ENCODE measurements around the gene POLD1. TPM values are rescaled to one million over a fixed set of nuclear protein-coding genes. Genes with fewer than 3 reads are reported as not detected.

Gene POLD1
- total and polyA plus RNA-seq, 2 experiments from 2014 or later = 111 to 173 TPM

DNA sequence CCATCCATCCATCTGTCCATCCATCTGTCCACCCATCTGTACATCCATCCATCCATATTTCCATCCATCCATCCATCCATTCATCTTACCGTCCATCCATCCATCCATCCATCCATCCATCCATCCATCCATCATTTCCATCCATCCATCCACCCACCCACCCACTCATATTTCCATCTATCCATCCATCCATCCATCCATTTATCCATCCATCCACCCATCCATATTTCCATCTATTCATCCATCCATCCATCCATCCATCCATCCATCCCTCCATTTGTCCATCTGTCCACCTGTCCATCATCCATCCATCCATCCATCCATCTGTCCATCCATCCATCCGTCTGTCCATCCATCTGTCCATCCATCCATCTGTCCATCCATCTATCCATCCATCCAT is 71.8 kb downstream of the POLD1 start:
- Histone ChIP-seq H3K27me3 (ENCODE audit: insufficient read depth) (no peaks in the 10 kb centered on the region), H3K27ac (ENCODE audit: low read depth) (no peak overlapping the region), H3K36me3 (ENCODE audit: insufficient read depth) (no peaks in the 10 kb centered on the region), H4K20me1 (replicated peaks; ENCODE audit: insufficient read depth) (no peaks in the 10 kb centered on the region), H3K4me3 (no peak overlapping the region), H3K9me2 (ENCODE audit: insufficient read depth) (0 out of 2 replicates have a peak, but pooled peaks cover 3% of the 10 kb centered on the region), H3K4me2 (no peak overlapping the region), H3F3A (replicated peaks; ENCODE audit: low read depth) (no peaks in the 10 kb centered on the region), H3K4me1 (ENCODE audit: insufficient read depth) (no peaks in the 10 kb centered on the region), H2AFZ (no peak overlapping the region), H3K79me2 (replicated peaks; ENCODE audit: insufficient read depth) (no peaks in the 10 kb centered on the region)
- TF ChIP-seq, protein P1, sequence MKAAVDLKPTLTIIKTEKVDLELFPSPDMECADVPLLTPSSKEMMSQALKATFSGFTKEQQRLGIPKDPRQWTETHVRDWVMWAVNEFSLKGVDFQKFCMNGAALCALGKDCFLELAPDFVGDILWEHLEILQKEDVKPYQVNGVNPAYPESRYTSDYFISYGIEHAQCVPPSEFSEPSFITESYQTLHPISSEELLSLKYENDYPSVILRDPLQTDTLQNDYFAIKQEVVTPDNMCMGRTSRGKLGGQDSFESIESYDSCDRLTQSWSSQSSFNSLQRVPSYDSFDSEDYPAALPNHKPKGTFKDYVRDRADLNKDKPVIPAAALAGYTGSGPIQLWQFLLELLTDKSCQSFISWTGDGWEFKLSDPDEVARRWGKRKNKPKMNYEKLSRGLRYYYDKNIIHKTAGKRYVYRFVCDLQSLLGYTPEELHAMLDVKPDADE (IDR thresholded peaks at IDR 0.05) = no peak
- TF ChIP-seq STAT1 (IDR thresholded peaks at IDR 0.05; ENCODE audit: unreplicated experiment) (no peak), ZNF114 (CRISPR knock-in tag; IDR thresholded peaks at IDR 0.05) (no peak), POLR2AphosphoS5 (IDR thresholded peaks at IDR 0.05; ENCODE audit: low read depth) (no peak), ZNF462 (CRISPR knock-in tag; IDR thresholded peaks at IDR 0.05) (no peak), REST (IDR thresholded peaks at IDR 0.05; ENCODE audit: unreplicated experiment) (no peak)
- Mint-ChIP-seq H3K27me3 (ENCODE audit: insufficient read depth, low read depth, poor library complexity) (peaks cover 8% of the 10 kb centered on the region), H3K36me3 (ENCODE audit: low read depth) (peaks cover 43% of the 10 kb centered on the region), H3K9me3 (peaks cover 86% of the 10 kb centered on the region), H3K27ac (no peak overlapping the region), H3K4me1 (no peaks in the 10 kb centered on the region), H3K4me3 (no peak overlapping the region)
- DNase-seq (ENCODE audit: low spot score) (no peak), ATAC-seq (no peak)

Measured in GM23338 (cell line).